Ascending aorta (tissue), 1 donor: ENCODE results near the gene KPNA1. TPM values are rescaled to one million over a fixed set of nuclear protein-coding genes. Genes with fewer than 3 reads are reported as not detected.

Experiments used
- total RNA-seq: library from RNA; depleted of rRNA; stranded (reverse); fragments of >200 nt; gene quantifications from one replicate; pipeline ENCODE4 v1.1.0, GENCODE V29; 2016

KPNA1 gene
- total RNA-seq, 1 donor from 2014 or later: 21.1 TPM

Other genes starting within 250 kb of the KPNA1 start
- not detected for gene CSTA, start 189.7 kb downstream of the KPNA1 start, total RNA-seq
- gene MIX23, start 131.7 kb downstream of the KPNA1 start, total RNA-seq: not detected
- 17.1 TPM for gene FAM162A, start 130.8 kb downstream of the KPNA1 start, total RNA-seq
- 1.8 TPM for gene WDR5B, start 98.9 kb downstream of the KPNA1 start, total RNA-seq
- 8.1 TPM for gene PARP9, start 49.4 kb upstream of the KPNA1 start, total RNA-seq
- 22.4 TPM for gene DTX3L, start 49.4 kb upstream of the KPNA1 start, total RNA-seq
- gene PARP15, start 62.7 kb upstream of the KPNA1 start, total RNA-seq: not detected
- gene PARP14, start 165.9 kb upstream of the KPNA1 start, total RNA-seq: 58.8 TPM